ENCODE data around the gene MOGAT1.
"Not testable (repeated sequence)": the region's sequence is repeated elsewhere in the genome, so short reads cannot be mapped to it uniquely, and the experiment has no call there.

- not testable (repeated sequence) for TF ChIP-seq CHD2 (IDR thresholded peaks at IDR 0.05; ENCODE audit: low read length); CTCF (IDR thresholded peaks at IDR 0.05; ENCODE audit: control extremely low read depth in 1 of 3, insufficient read depth in 1 of 3, low read depth in 1 of 3, low read length in 3 of 3); ASH2L (IDR thresholded peaks at IDR 0.05; ENCODE audit: low read length); RNF2 (IDR thresholded peaks at IDR 0.05; ENCODE audit: borderline replicate concordance, low read depth, low read length, missing control alignments, poor library complexity, severe bottlenecking); RAD21 (IDR thresholded peaks at IDR 0.05 in 1 of 2, conservative IDR thresholded peaks at IDR 0.05 in 1 of 2; ENCODE audit: low read depth in 2 of 2, low read length in 2 of 2)
Observed at GRCh38 chr2:222721597-222721996, 50.1 kb downstream of the MOGAT1 start.
